HepG2 (cell line): ENCODE data around the gene FAM177B. TPM values are rescaled to one million over a fixed set of nuclear protein-coding genes. Genes with fewer than 3 reads are reported as not detected.

Experiments
- ATAC-seq: fragments of 200-7000 bp; cut with Tn5 transposase; 3 replicates; pipeline ENCODE4 v1.9.1; 2020; ENCODE audit warnings: mild to moderate bottlenecking, moderate library complexity
- BruUV-seq: library from RNA; stranded (reverse); fragments of 400-500 nt; replicated peaks from 2 replicates; lab custom pipeline; 2021; lab: Mats Ljungman, UMichigan
- CTCF ChIA-PET: fragments of 300-600 bp; formaldehyde crosslinking; extraction: SDS; loops from one replicate; lab custom pipeline; 2021; ENCODE audit warnings: low total read pairs, inconsistent platforms, low intra/inter-chr PET ratio; lab: Yijun Ruan, JAX
- POLR2A ChIA-PET: fragments of 350-600 bp; sonication (Branson Sonifier 250); formaldehyde crosslinking; loops from one replicate; lab custom pipeline; 2020; ENCODE audit warnings: antibody characterized with exemption, inconsistent platforms; lab: Yijun Ruan, JAX
- DNase-seq: peaks from one replicate; pipeline ENCODE4 v3.0.0-alpha.2; 2015; ENCODE audit warnings: low spot score
- FAIRE-seq: peaks from 3 replicates; lab custom pipeline; 2011; peaks lifted over from hg19 to GRCh38; lab: Jason Lieb, UNC
- H2AFZ ChIP-seq: one replicate; pipeline ENCODE4 v1.6.1; 2011; ENCODE audit warnings: low read length, inconsistent platforms
- H3K27ac ChIP-seq: fragments of 300-600 bp; 3 replicates; pipeline ENCODE4 v1.8.0; 2011; ENCODE audit warnings: mixed run types, mild to moderate bottlenecking, mixed read lengths, low read length, inconsistent platforms; ENCODE audit not compliant: insufficient read depth; ENCODE audit errors: extremely low read length
- H3K27me3 ChIP-seq, 2 experiments: fragments of 200-600 bp in 1 of 2; 2 replicates in 1 of 2; 3 replicates in 1 of 2; pipeline versions ENCODE4 v1.6.0 to v1.8.0; 2011; ENCODE audit warnings: low read length in 2 of 2, mild to moderate bottlenecking in 2 of 2, moderate library complexity in 2 of 2, inconsistent platforms in 1 of 2; ENCODE audit not compliant: insufficient read depth in 2 of 2, control insufficient read depth in 1 of 2
- H3K36me3 ChIP-seq, 2 experiments: fragments of 200-600 bp in 1 of 2; replicated peaks in 1 of 2; 2 replicates in 1 of 2; 3 replicates in 1 of 2; pipeline versions ENCODE4 v1.5.1 to v1.8.0; 2011; ENCODE audit warnings: low read length in 2 of 2, inconsistent platforms in 1 of 2; ENCODE audit not compliant: insufficient read depth in 2 of 2, control insufficient read depth in 1 of 2
- H3K4me1 ChIP-seq: 2 replicates; pipeline ENCODE4 v1.5.1; 2012; ENCODE audit warnings: low read length, inconsistent platforms; ENCODE audit not compliant: insufficient read depth
- H3K4me2 ChIP-seq: 2 replicates; pipeline ENCODE4 v1.6.0; 2011; ENCODE audit warnings: low read depth, low read length, inconsistent platforms
- H3K4me3 ChIP-seq, 3 experiments: fragments of 200-600 bp in 1 of 3; sonication (generic), shearing (Covaris generic) in 1 of 3; replicated peaks in 1 of 3; 2 replicates each; pipeline ENCODE4 v1.5.1; 2011 to 2016; ENCODE audit warnings: low read length in 3 of 3, inconsistent platforms in 2 of 3, low read depth in 2 of 3, mild to moderate bottlenecking in 2 of 3, control low read depth in 1 of 3, mixed read lengths in 1 of 3; ENCODE audit not compliant: insufficient read depth in 1 of 3
- H3K79me2 ChIP-seq: one replicate; pipeline ENCODE4 v1.6.1; 2011; ENCODE audit warnings: low read length, inconsistent platforms; ENCODE audit not compliant: insufficient read depth
- H3K9ac ChIP-seq: 2 replicates; pipeline ENCODE4 v1.6.0; 2011; ENCODE audit warnings: mild to moderate bottlenecking, low read depth, low read length, inconsistent platforms; ENCODE audit not compliant: insufficient read depth
- H3K9me3 ChIP-seq: 2 replicates; pipeline ENCODE4 v1.5.1; 2012; ENCODE audit warnings: mild to moderate bottlenecking, low read length
- H4K20me1 ChIP-seq: 2 replicates; pipeline ENCODE4 v1.6.0; 2011; ENCODE audit warnings: inconsistent platforms, mild to moderate bottlenecking, low read length, moderate library complexity; ENCODE audit not compliant: insufficient read depth
- ADNP ChIP-seq: sonication (generic); formaldehyde crosslinking; IDR thresholded peaks from 2 replicates; pipeline ENCODE4 v1.4.0; 2020; ENCODE audit warnings: missing genetic modification reagents
- ARNTL ChIP-seq: sonication (generic); formaldehyde crosslinking; IDR thresholded peaks from 2 replicates; pipeline ENCODE4 v1.4.0; 2020; ENCODE audit warnings: mild to moderate bottlenecking, missing genetic modification reagents
- ATF4 ChIP-seq, 2 experiments: fragments of 450-650 bp in 1 of 2; sonication (generic) in 1 of 2; formaldehyde crosslinking; IDR thresholded peaks; 2 replicates each; pipeline versions ENCODE4 v1.5.0 to v1.8.0; 2020 to 2022; ENCODE audit warnings: mild to moderate bottlenecking in 1 of 2, missing genetic modification reagents in 1 of 2
- DMAP1 ChIP-seq: IDR thresholded peaks from 2 replicates; pipeline ENCODE4 v1.6.1; 2016
- KDM6A ChIP-seq: IDR thresholded peaks from 2 replicates; pipeline ENCODE4 v1.6.1; 2016; ENCODE audit warnings: low read depth
- MAFF ChIP-seq: IDR thresholded peaks from 2 replicates; pipeline ENCODE4 v1.6.1; 2011; ENCODE audit warnings: low read depth, low read length, improper control_type of control experiment
- PLRG1 ChIP-seq: fragments of 450-650 bp; conservative IDR thresholded peaks from 2 replicates; pipeline ENCODE4 v1.6.1; 2016
- POGZ ChIP-seq: sonication (generic); formaldehyde crosslinking; IDR thresholded peaks from 2 replicates; pipeline ENCODE4 v1.4.0; 2020; ENCODE audit warnings: mild to moderate bottlenecking, missing genetic modification reagents
- ZBTB7A ChIP-seq: sonication (generic); formaldehyde crosslinking; IDR thresholded peaks from 2 replicates; pipeline ENCODE4 v1.8.0; 2022; ENCODE audit warnings: mild to moderate bottlenecking, missing genetic modification reagents
- ZMAT3 ChIP-seq: sonication (generic); formaldehyde crosslinking; conservative IDR thresholded peaks from 2 replicates; pipeline ENCODE4 v1.7.0; 2021; ENCODE audit warnings: missing genetic modification reagents
- ZNF331 ChIP-seq: sonication (generic); formaldehyde crosslinking; IDR thresholded peaks from 2 replicates; pipeline ENCODE4 v1.4.0; 2020; ENCODE audit warnings: missing genetic modification reagents
- ZNF691 ChIP-seq: sonication (generic); formaldehyde crosslinking; IDR thresholded peaks from 2 replicates; pipeline ENCODE4 v1.4.0; 2020; ENCODE audit warnings: missing genetic modification reagents, low read depth, mild to moderate bottlenecking, borderline replicate concordance
- ZNF75D ChIP-seq: sonication (generic); formaldehyde crosslinking; IDR thresholded peaks from 2 replicates; pipeline ENCODE4 v1.8.1; 2023; ENCODE audit warnings: missing genetic modification reagents, mild to moderate bottlenecking, borderline replicate concordance
- WGBS: methylation state at CpG from one replicate; pipeline ENCODE4 v1.1.6; 2017; ENCODE audit warnings: low lambda C conversion rate; 5-methylcytosine and 5-hydroxymethylcytosine counted together
- in situ Hi-C: cut with HindIII; loops from 2 replicates; pipeline ENCODE4 v1.10.0; 2017; ENCODE audit warnings: low pct_unique_long_range_greater_than_20kb; ENCODE audit not compliant: extremely low pct_ligation_motif_present
- intact Hi-C: fragments of 100-400 bp; cut with micrococcal nuclease; formaldehyde crosslinking; loops from one replicate; pipeline ENCODE4 v1.10.0; 2022; ENCODE audit not compliant: unreplicated experiment
- polyA plus RNA-seq, 8 experiments: library from polyadenylated mRNA; depleted of rRNA in 3 of 8; stranded (reverse) in 7 of 8; unstranded in 1 of 8; fragments of >200 nt; fragmentation: Illumina TruSeq in 4 of 8; extraction: Trizol in 4 of 8; gene quantifications; 2 replicates each; pipeline versions ENCODE4 v1.2.1 to v1.2.3, GENCODE V29; 2011 to 2016; ENCODE audit warnings: low read depth in 4 of 8, missing spikeins in 1 of 8, mixed read lengths in 1 of 8; ENCODE audit not compliant: insufficient read depth in 1 of 8
- total RNA-seq, 5 experiments: library from RNA; depleted of rRNA; stranded (reverse); fragments of >200 nt; fragmentation: Illumina TruSeq; extraction: Trizol; gene quantifications; 2 replicates each; pipeline ENCODE4 v1.2.3, GENCODE V29; 2016; ENCODE audit warnings: low read depth in 1 of 5

FAM177B gene
- total and polyA plus RNA-seq, 2 of the 13 experiments (the other 11 are each of a cell fraction or from before 2014, with no cell fraction given): 0.05 TPM; not detected in 1

GRCh38 chr1:222697826-222698225 is 39.2 kb upstream of the FAM177B start (continued):
- TF ChIP-seq ZNF331 (CRISPR knock-in tag) (no peak), ZMAT3 (CRISPR knock-in tag) (no peak), ZBTB7A (CRISPR knock-in tag) (no peak), MAFF (no peak)

DNA sequence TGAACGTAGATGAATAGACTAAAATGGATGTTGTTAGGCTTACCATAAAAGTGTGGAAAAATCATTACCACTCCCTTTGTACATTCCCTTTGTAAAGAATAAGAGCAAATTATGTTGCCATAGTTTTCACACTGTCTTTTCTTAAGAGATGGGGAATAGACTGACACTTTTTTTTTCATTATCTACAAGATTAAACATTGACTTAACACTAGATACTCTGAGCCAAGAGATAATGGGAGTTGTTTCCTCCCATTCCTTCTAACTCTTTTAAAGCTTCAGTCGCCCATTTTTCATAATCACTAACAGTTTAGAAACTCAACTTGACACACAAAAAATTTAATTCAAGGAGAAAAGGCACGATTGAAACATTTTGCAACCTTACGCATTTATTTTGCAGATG is 34.8 kb upstream of the FAM177B start:
- no peaks in the 10 kb centered on the region for H3K9me3 ChIP-seq
- no peaks in the 10 kb centered on the region for H3K27me3 ChIP-seq
- in situ Hi-C loops: no loop called here
- DNase-seq: no peak
- no peak overlapping the region for H3K4me2 ChIP-seq
- no peaks in the 10 kb centered on the region for H3K4me1 ChIP-seq
- no peak overlapping the region for H3K9ac ChIP-seq
- H3K4me3 ChIP-seq: no peak overlapping the region
- CTCF ChIA-PET: no interaction called here
- WGBS: 98% methylated on average over 4 of the region's 4 CpGs
- H3K27ac ChIP-seq: no peak overlapping the region
- no TSS peak for BruUV-seq
- H3K79me2 ChIP-seq: peaks cover 11% of the 10 kb centered on the region
- H4K20me1 ChIP-seq: no peaks in the 10 kb centered on the region
- TF ChIP-seq PLRG1 (no peak), ARNTL (CRISPR knock-in tag) (no peak), ZNF691 (CRISPR knock-in tag) (no peak), ATF4 (CRISPR knock-in tag; IDR thresholded peaks at IDR 0.05) (no peak), ZNF75D (CRISPR knock-in tag) (no peak), DMAP1 (no peak), KDM6A (CRISPR knock-in tag) (no peak), POGZ (CRISPR knock-in tag) (no peak), ADNP (CRISPR knock-in tag) (no peak)
- TF ChIP-seq, all 625 proteins: peak for 0
- POLR2A ChIA-PET: no interaction called here
- Histone ChIP-seq H2AFZ (no peak overlapping the region), H3K36me3 (peaks cover 0 to 10% of the 10 kb centered on the region in 2 experiments; a peak in 1 of 5 replicates)
- FAIRE-seq (no peak), ATAC-seq (no peak)
- intact Hi-C loops: no loop called here
